GM21381 (cell line): ENCODE data around the gene ZMAT5.
A peak's percentile ranks its signal among the peaks of the same experiment; 100 is the strongest.

Experiments used
- ATAC-seq: cut with Tn5 transposase; IDR thresholded peaks from one replicate; pipeline ENCODE4 v1.9.1; 2021; ENCODE audit warnings: mild to moderate bottlenecking, moderate library complexity; ENCODE audit not compliant: unreplicated experiment

ZMAT5 gene, protein sequence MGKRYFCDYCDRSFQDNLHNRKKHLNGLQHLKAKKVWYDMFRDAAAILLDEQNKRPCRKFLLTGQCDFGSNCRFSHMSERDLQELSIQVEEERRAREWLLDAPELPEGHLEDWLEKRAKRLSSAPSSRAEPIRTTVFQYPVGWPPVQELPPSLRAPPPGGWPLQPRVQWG

GRCh38 chr22:29766632-29767170 is at the start of gene ZMAT5:
ZMAT5 (minus strand) TSS chr22:29767007; CDS start chr22:29748544, 18,463 bp downstream.
- ATAC-seq, result peak; percentile 88

- no peak for ATAC-seq
Observed at GRCh38 chr22:29816539-29816938, 49.7 kb upstream of the ZMAT5 start.

DNA sequence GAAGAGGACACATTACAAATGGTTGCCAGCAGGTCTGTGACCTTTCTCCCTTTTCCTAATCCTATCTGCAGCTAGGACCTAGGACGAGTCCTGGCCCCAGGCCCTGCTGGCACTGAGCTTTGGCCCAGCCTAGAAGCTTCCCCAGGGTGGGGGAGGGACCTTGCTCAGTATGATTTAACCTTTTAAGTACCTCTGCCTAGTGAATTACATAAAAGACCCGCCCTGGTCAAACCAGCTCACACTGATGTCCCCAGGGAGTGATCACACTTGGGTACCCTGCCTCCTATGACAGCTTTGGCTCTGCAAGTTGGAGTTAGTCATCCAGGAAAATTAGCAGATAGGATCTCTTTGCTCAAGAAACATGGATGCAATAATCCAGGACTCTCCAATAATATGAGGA is 49.3 kb upstream of the ZMAT5 start:
- no peak for ATAC-seq

GRCh38 chr22:29815580-29815979 is 48.8 kb upstream of the ZMAT5 start:
- no peak for ATAC-seq

- ATAC-seq, result no peak
Observed at GRCh38 chr22:29814003-29814402, 47.2 kb upstream of the ZMAT5 start.

DNA sequence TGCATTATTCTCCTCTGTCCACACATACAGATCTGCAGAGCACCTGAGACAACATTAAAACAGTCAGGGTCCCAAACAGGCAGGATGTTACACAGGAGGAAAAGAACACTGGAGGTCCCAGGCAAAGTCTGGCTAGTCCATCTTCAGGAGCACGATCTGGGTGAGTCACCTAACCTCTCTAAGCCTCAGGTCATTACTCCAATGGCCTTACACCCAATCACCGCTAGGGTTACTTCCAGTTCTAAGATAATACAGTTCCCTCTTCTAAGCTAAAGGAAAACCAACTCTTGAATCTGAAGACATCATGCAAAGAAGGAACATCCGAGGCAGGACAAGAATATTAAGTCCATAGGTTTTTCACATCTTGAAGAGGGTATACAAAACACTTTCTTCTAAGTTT is 46.8 kb upstream of the ZMAT5 start:
- ATAC-seq, result no peak

DNA sequence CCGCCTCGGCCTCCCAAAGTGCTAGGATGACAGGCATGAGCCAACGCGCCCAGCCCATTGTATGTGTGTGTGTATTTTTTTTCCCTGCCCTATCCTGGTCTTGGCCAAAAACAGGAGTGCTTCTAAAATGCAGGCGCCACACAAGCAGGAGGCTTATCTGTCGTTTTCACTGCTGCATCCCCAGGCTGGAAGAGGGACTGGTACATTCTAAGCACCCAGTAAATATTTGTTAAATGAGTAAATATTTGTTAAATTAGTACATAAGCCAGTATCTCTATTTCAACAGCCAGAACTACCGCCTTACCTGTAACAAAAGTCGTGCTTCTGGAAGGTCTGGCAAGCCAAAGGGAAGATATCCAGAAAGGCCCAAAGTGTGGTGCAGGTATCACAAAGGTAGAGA is 46.3 kb upstream of the ZMAT5 start:
- no peak for ATAC-seq

GRCh38 chr22:29811377-29811776 is 44.6 kb upstream of the ZMAT5 start:
- ATAC-seq, result no peak

- no peak for ATAC-seq
Observed at GRCh38 chr22:29810216-29810615, 43.4 kb upstream of the ZMAT5 start.

GRCh38 chr22:29806196-29806595 is 39.4 kb upstream of the ZMAT5 start:
- no peak for ATAC-seq

DNA sequence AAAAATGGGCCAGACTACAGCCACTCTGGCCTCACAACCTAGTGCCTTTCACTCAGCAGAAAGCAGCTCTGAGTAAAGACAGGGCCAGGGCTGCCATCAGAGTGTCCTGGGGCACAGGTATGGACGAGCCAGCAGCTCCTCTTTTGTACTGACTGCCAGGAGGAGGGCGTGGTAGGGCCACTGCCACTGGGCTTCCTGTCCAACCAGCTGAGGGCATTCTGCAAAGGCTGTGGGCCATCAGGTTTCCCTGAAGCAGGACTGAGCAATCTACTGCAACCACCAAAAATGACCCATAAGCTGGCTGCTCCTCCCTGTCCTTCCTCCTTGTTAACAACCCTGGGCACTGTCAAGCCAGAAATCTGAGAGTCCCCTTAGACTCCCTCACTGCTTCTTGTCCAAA is 38.2 kb upstream of the ZMAT5 start:
- ATAC-seq, result no peak

DNA sequence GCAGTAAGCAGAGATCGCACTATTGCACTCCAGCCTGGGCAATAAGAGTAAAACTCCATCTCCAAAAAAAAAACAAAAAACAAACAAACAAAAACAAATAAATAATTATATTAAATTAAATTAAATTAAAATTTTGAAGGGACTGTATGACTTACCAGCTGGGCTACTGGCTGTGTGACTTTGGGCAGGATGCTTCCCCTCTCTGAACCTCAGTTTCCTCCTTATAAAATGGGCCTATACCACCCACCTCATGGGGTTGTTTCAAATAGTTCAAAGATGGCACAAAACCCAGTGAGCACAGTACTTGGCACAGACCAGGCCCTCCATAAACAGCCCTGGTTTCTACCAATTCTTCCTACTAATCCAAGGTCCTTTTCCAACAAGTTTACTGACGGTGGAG is 36.4 kb upstream of the ZMAT5 start:
- ATAC-seq, result no peak

- ATAC-seq, result no peak
Observed at GRCh38 chr22:29801796-29802195, 35.0 kb upstream of the ZMAT5 start.

- ATAC-seq, result no peak
Observed at GRCh38 chr22:29801153-29801552, 34.3 kb upstream of the ZMAT5 start.

GRCh38 chr22:29799217-29799680 is 32.4 kb upstream of the ZMAT5 start:
- no peak for ATAC-seq

GRCh38 chr22:29798801-29799200 is 32.0 kb upstream of the ZMAT5 start:
- ATAC-seq, result no peak

GRCh38 chr22:29798318-29798717 is 31.5 kb upstream of the ZMAT5 start:
- ATAC-seq, result no peak

DNA sequence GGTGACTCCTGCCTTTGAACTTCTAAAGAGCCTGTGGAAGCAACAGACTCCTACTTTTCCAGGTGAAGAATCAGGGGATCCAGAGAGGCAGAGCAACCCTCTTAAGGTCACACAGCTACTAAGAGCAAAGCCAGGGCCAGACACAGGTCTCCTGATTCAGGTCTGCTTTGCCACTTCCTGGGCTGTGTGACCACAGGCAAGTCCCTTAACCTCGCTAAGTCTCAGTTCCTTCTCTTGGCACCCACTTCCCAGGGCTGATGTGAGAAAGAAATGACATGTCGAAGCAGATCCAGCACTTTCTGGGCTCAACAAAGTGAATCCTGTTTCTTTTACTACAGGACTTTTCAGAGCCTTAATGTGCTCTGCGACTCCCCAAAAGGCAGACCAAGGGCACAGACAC is 30.5 kb upstream of the ZMAT5 start:
- ATAC-seq, result no peak

DNA sequence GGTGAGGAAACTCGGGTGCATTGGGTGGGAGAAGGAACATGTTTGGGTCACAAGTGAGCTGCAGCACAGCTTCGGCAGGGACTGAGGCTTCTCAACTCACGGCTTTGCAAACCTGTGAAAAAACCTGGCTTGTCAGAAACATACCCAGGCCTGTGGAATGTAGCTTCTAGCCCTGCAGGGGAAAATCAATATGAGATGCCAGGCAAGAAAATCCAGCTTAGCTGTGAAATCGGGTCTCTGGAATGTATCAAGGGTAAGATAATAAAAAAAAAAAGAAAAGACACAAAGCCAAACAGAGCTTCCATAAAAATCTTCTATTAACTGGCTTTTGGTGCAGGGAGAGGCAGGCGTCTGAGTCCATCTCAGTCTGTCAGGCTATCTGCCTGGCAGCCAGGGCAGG is 28.9 kb upstream of the ZMAT5 start:
- ATAC-seq, result no peak

- ATAC-seq, result no peak
Observed at GRCh38 chr22:29793396-29793795, 26.6 kb upstream of the ZMAT5 start.

GRCh38 chr22:29790061-29790460 is 23.3 kb upstream of the ZMAT5 start:
- no peak for ATAC-seq

GRCh38 chr22:29788339-29789279 is 21.8 kb upstream of the ZMAT5 start:
- ATAC-seq, result no peak
